ENCODE measurements around the gene ADGRF1.

The ADGRF1 gene

DNA sequence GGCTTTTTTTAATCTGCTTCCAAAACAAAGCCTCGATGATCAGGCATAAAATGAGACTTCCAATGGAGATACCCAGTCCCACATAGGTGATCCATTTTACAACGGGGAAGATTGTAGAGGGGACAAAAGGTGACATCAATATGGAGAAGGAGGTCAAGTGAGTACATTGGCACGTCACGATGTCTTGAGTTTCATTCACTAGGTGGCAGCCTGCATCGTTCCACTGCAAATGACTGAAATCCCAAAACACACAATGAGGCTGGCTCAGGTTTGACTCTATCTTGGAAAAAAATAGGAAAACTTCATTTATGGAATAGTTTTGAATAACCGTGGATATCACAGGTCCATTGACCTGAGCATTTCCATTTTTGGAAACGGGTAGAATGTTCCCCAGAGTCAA is 32.5 kb downstream of the ADGRF1 start:
- no peaks in the 10 kb centered on the region for H3K27me3 ChIP-seq (ENCODE audit: insufficient read depth, poor library complexity, severe bottlenecking)
- no peak for DNase-seq (ENCODE audit: low read depth in 1 of 2, low spot score in 1 of 2)
- H3K4me3 ChIP-seq (replicated peaks; ENCODE audit: insufficient read depth, low read length), result no peak overlapping the region
- no peak overlapping the region for H3K27ac ChIP-seq (replicated peaks)
- no peak for TF ChIP-seq SPI1 (IDR thresholded peaks at IDR 0.05; ENCODE audit: borderline replicate concordance, low read depth)
- no peak for TF ChIP-seq GABPA (IDR thresholded peaks at IDR 0.05; ENCODE audit: low read depth)
- TF ChIP-seq, protein P1, sequence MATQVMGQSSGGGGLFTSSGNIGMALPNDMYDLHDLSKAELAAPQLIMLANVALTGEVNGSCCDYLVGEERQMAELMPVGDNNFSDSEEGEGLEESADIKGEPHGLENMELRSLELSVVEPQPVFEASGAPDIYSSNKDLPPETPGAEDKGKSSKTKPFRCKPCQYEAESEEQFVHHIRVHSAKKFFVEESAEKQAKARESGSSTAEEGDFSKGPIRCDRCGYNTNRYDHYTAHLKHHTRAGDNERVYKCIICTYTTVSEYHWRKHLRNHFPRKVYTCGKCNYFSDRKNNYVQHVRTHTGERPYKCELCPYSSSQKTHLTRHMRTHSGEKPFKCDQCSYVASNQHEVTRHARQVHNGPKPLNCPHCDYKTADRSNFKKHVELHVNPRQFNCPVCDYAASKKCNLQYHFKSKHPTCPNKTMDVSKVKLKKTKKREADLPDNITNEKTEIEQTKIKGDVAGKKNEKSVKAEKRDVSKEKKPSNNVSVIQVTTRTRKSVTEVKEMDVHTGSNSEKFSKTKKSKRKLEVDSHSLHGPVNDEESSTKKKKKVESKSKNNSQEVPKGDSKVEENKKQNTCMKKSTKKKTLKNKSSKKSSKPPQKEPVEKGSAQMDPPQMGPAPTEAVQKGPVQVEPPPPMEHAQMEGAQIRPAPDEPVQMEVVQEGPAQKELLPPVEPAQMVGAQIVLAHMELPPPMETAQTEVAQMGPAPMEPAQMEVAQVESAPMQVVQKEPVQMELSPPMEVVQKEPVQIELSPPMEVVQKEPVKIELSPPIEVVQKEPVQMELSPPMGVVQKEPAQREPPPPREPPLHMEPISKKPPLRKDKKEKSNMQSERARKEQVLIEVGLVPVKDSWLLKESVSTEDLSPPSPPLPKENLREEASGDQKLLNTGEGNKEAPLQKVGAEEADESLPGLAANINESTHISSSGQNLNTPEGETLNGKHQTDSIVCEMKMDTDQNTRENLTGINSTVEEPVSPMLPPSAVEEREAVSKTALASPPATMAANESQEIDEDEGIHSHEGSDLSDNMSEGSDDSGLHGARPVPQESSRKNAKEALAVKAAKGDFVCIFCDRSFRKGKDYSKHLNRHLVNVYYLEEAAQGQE (IDR thresholded peaks at IDR 0.05; ENCODE audit: insufficient replicate concordance, low read depth), result no peak
- TF ChIP-seq, protein P2, sequence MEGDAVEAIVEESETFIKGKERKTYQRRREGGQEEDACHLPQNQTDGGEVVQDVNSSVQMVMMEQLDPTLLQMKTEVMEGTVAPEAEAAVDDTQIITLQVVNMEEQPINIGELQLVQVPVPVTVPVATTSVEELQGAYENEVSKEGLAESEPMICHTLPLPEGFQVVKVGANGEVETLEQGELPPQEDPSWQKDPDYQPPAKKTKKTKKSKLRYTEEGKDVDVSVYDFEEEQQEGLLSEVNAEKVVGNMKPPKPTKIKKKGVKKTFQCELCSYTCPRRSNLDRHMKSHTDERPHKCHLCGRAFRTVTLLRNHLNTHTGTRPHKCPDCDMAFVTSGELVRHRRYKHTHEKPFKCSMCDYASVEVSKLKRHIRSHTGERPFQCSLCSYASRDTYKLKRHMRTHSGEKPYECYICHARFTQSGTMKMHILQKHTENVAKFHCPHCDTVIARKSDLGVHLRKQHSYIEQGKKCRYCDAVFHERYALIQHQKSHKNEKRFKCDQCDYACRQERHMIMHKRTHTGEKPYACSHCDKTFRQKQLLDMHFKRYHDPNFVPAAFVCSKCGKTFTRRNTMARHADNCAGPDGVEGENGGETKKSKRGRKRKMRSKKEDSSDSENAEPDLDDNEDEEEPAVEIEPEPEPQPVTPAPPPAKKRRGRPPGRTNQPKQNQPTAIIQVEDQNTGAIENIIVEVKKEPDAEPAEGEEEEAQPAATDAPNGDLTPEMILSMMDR (IDR thresholded peaks at IDR 0.05; ENCODE audit: insufficient read depth, low read length), result no peak
- TF ChIP-seq POLR2AphosphoS5 (IDR thresholded peaks at IDR 0.05; ENCODE audit: low read depth), result no peak

DNA sequence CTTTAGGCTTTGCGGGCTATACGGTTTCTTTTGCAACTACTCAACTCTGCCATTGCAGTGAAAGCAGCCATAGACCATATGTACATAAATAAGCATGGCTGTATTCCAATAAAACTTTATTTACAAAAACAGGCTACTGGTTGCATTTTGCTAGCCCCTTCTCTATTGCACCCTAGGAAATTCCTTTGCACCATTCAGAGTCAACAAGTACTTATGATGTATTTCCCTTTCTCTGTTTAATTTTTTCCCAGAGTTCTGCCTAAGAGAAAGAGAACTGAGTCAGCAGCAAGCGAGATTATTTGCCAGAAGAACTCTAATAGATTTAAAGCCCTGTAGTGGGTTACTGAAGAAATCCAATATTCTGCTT is 33.8 kb downstream of the ADGRF1 start:
- no peak overlapping the region for H3K27ac ChIP-seq (replicated peaks)
- H3K4me3 ChIP-seq (replicated peaks; ENCODE audit: insufficient read depth, low read length), result no peak overlapping the region
- no peak for DNase-seq (ENCODE audit: low read depth in 1 of 2, low spot score in 1 of 2)
- no peaks in the 10 kb centered on the region for H3K27me3 ChIP-seq (ENCODE audit: insufficient read depth, poor library complexity, severe bottlenecking)
- TF ChIP-seq, protein P1 (IDR thresholded peaks at IDR 0.05; ENCODE audit: insufficient replicate concordance, low read depth), result no peak
- TF ChIP-seq SPI1 (IDR thresholded peaks at IDR 0.05; ENCODE audit: borderline replicate concordance, low read depth) (no peak), GABPA (IDR thresholded peaks at IDR 0.05; ENCODE audit: low read depth) (no peak), POLR2AphosphoS5 (IDR thresholded peaks at IDR 0.05; ENCODE audit: low read depth) (no peak)
- TF ChIP-seq, protein P2 (IDR thresholded peaks at IDR 0.05; ENCODE audit: insufficient read depth, low read length), result no peak

DNA sequence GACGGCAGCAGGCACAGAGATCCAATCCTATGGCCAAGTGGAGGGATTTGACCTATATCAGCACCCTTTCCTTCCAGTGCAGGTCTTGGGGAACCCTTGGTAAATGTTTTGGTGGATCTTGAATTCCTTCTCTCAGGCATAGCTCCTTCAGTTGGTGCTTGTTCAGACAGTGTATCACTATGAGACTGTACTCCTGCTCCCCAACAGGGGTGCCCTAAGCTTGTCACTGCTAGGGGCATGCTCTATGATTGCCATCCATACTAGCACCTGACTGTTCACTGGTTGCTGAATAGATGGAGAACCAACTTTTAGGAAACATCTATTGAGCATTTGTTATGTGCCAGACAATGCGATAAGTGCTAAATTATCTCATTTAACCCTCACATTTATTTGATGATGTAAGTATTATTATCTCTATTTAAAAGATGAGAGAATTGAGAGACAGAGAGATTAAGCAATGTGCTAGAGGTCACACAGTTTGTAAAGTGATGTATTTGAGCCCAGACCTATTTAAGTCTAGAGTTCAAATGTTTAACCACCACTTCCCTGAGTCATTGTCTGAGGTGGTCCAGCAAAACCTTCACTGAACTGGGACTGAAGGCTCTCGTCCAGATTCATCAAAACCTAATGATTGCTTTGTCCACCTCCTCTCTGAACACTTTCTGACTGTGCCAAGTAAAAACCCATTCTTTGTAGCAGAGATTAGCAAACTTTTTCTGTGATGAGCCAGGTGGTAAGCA is 34.3 kb downstream of the ADGRF1 start:
- H3K27me3 ChIP-seq (ENCODE audit: insufficient read depth, poor library complexity, severe bottlenecking), result no peaks in the 10 kb centered on the region
- DNase-seq (ENCODE audit: low read depth in 1 of 2, low spot score in 1 of 2), result no peak
- H3K4me3 ChIP-seq (replicated peaks; ENCODE audit: insufficient read depth, low read length), result no peak overlapping the region
- TF ChIP-seq, protein P2 (IDR thresholded peaks at IDR 0.05; ENCODE audit: insufficient read depth, low read length), result no peak
- no peak for TF ChIP-seq GABPA (IDR thresholded peaks at IDR 0.05; ENCODE audit: low read depth)
- no peak for TF ChIP-seq SPI1 (IDR thresholded peaks at IDR 0.05; ENCODE audit: borderline replicate concordance, low read depth)
- TF ChIP-seq, protein P1 (IDR thresholded peaks at IDR 0.05; ENCODE audit: insufficient replicate concordance, low read depth), result no peak
- no peak for TF ChIP-seq POLR2AphosphoS5 (IDR thresholded peaks at IDR 0.05; ENCODE audit: low read depth)
- no peak overlapping the region for H3K27ac ChIP-seq (replicated peaks)

Measured in HL-60 (cell line).